Esophagus muscularis mucosa (tissue), 4 donors: ENCODE measurements around the gene TRIM3. TPM values are rescaled to one million over a fixed set of nuclear protein-coding genes. Genes with fewer than 3 reads are reported as not detected.

ENCODE experiments used
- DNase-seq: peaks from one replicate; pipeline ENCODE4 v3.0.0-alpha.2; 2017; ENCODE audit errors: extremely low spot score
- H3K27ac ChIP-seq, 4 donors: fragments of 200-600 bp; sonication (generic); replicated peaks in 1 of 4; 1 replicate in 3 of 4; 2 replicates in 1 of 4; pipeline ENCODE4 v1.5.1; 2016 to 2019; ENCODE audit warnings: mild to moderate bottlenecking in 1 of 4
- H3K27me3 ChIP-seq, 4 donors: fragments of 200-600 bp; sonication (generic); one replicate each; pipeline versions ENCODE4 v1.5.1 to v1.6.0; 2016 to 2019
- H3K36me3 ChIP-seq, 4 donors: fragments of 200-600 bp; sonication (generic); one replicate each; pipeline ENCODE4 v1.5.1; 2016 to 2019
- H3K4me1 ChIP-seq, 4 donors: fragments of 200-600 bp; sonication (generic); one replicate each; pipeline ENCODE4 v1.5.1; 2016 to 2019
- H3K4me3 ChIP-seq, 4 donors: fragments of 200-600 bp; sonication (generic); 1 replicate in 2 of 4; 2 replicates in 2 of 4; pipeline ENCODE4 v1.5.1; 2016 to 2019; ENCODE audit warnings: mild to moderate bottlenecking in 4 of 4, moderate library complexity in 1 of 4
- H3K9me3 ChIP-seq, 4 donors: fragments of 200-600 bp; sonication (generic); 1 replicate in 3 of 4; 2 replicates in 1 of 4; pipeline ENCODE4 v1.5.1; 2016 to 2019
- EP300 ChIP-seq: sonication (generic); formaldehyde crosslinking; IDR thresholded peaks from one replicate; pipeline ENCODE4 v1.6.1; 2017; ENCODE audit warnings: antibody characterized with exemption
- POLR2A ChIP-seq: fragments of 450-650 bp; IDR thresholded peaks from one replicate; pipeline ENCODE4 v1.6.1; 2017; ENCODE audit warnings: antibody characterized with exemption, moderate library complexity, mild to moderate bottlenecking, low read depth
- POLR2AphosphoS5 ChIP-seq, 2 donors: sonication (generic); formaldehyde crosslinking; IDR thresholded peaks; one replicate each; pipeline ENCODE4 v1.6.1; 2017; ENCODE audit warnings: antibody characterized with exemption in 2 of 2
- WGBS: methylation state at CpG from one replicate; pipeline ENCODE4 v1.1.5; 2018; 5-methylcytosine and 5-hydroxymethylcytosine counted together
- intact Hi-C: fragments of 100-400 bp; cut with DNase I; formaldehyde crosslinking; loops from one replicate; pipeline ENCODE4 v1.15.1; 2023
- total RNA-seq, 4 donors: library from RNA; depleted of rRNA; stranded (reverse); fragments of >200 nt; gene quantifications; one replicate each; pipeline versions ENCODE4 v1.1.0 to v1.2.1, GENCODE V29; 2016
- TF ChIP-seq, protein P1 (sequence below), 3 experiments: fragments of 200-600 bp in 2 of 3; fragments of 450-650 bp in 1 of 3; sonication (generic) in 2 of 3; IDR thresholded peaks; one replicate each; pipeline ENCODE4 v1.5.1; 2017 to 2019; ENCODE audit warnings: antibody characterized with exemption in 3 of 3, mild to moderate bottlenecking in 2 of 3, moderate library complexity in 1 of 3

Gene TRIM3
- total RNA-seq, 4 donors from 2014 or later, result 26.6 to 47.6 (median 35.3) TPM

- Histone ChIP-seq H3K27me3 (no peaks in the 10 kb centered on the region), H3K27ac (peak overlapping the region; percentile 47 to 72 (median 60)), H3K9me3 (no peaks in the 10 kb centered on the region), H3K36me3 (peaks cover 7 to 14% (median 9%) of the 10 kb centered on the region in 4 donors), H3K4me1 (peaks cover 8 to 46% (median 32%) of the 10 kb centered on the region in 4 donors), H3K4me3 (no peak overlapping the region)
- WGBS, result 100% methylated on average over 1 of the region's 1 CpG
- no peak for TF ChIP-seq EP300
- intact Hi-C loops, result no loop called here
- no peak for DNase-seq
Observed at GRCh38 chr11:6469599-6469998, 4.1 kb downstream of the TRIM3 start.

DNA sequence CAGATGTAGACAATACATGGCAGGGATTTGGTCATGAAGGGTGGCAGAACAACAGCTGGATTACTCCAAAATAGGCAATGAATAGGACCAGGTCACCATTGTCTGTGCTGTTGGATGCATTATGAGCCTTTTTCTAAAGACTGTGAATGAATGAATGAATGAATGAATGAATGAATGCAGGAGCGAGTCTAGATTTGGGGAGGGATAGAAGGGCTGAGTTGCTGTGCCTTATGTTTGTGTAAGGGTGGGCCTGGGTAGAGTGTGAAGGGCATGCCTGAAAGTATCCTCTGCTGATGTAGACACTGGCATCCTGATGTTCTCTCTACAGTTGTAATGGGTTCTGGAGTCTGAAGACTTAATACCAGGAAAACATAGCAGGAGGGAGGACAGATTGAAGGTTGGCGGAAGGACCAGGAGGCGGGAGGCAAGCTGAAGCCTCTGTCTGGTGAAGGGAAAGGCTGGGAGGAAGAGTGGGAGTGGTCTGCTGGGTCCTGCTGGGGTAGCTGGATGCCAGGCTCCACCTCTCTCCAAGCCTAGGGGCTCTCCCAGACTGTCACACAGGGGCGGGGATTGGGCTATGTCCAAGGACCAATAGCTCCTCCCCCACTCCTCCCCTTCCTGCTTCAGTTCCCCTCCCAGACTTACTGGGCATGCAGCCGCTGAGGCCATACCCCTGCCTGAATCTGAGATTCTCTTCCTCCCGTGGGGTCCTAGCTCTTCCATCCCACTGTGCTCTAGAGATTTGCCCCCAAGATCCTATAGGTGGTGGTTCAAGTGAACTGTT, 4.8 kb downstream of the TRIM3 start:
- Histone ChIP-seq H3K9me3 (no peaks in the 10 kb centered on the region), H3K36me3 (peaks cover 12 to 21% (median 16%) of the 10 kb centered on the region in 4 donors), H3K27me3 (no peaks in the 10 kb centered on the region), H3K4me3 (no peak overlapping the region), H3K4me1 (peaks cover 8 to 42% (median 28%) of the 10 kb centered on the region in 4 donors), H3K27ac (peak overlapping the region; percentile 47 to 72 (median 60))
- peak; percentile 96 for DNase-seq
- TF ChIP-seq EP300 (no peak), POLR2AphosphoS5 (IDR thresholded peaks at IDR 0.05) (peak; percentile 59 to 67), POLR2A (no peak)
- TF ChIP-seq, protein P1, sequence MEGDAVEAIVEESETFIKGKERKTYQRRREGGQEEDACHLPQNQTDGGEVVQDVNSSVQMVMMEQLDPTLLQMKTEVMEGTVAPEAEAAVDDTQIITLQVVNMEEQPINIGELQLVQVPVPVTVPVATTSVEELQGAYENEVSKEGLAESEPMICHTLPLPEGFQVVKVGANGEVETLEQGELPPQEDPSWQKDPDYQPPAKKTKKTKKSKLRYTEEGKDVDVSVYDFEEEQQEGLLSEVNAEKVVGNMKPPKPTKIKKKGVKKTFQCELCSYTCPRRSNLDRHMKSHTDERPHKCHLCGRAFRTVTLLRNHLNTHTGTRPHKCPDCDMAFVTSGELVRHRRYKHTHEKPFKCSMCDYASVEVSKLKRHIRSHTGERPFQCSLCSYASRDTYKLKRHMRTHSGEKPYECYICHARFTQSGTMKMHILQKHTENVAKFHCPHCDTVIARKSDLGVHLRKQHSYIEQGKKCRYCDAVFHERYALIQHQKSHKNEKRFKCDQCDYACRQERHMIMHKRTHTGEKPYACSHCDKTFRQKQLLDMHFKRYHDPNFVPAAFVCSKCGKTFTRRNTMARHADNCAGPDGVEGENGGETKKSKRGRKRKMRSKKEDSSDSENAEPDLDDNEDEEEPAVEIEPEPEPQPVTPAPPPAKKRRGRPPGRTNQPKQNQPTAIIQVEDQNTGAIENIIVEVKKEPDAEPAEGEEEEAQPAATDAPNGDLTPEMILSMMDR (IDR thresholded peaks at IDR 0.05), result no peak
- intact Hi-C loops, result no loop called here
- 27% methylated on average over 6 of the region's 6 CpGs for WGBS

GRCh38 chr11:6459099-6459450, 14.7 kb downstream of the TRIM3 start:
- DNase-seq, result no peak
- H3K4me1 ChIP-seq, result no peaks in the 10 kb centered on the region
- intact Hi-C loops, result no loop called here
- H3K27ac ChIP-seq, result no peak overlapping the region
- H3K27me3 ChIP-seq, result no peaks in the 10 kb centered on the region
- peaks cover 42 to 94% (median 72%) of the 10 kb centered on the region in 4 donors for H3K36me3 ChIP-seq
- WGBS, result 82% methylated on average over 1 of the region's 1 CpG
- no peak for TF ChIP-seq POLR2A
- TF ChIP-seq, protein P1 (IDR thresholded peaks at IDR 0.05), result no peak
- TF ChIP-seq POLR2AphosphoS5 (IDR thresholded peaks at IDR 0.05), result no peak
- no peak for TF ChIP-seq EP300
- H3K4me3 ChIP-seq, result no peak overlapping the region
- H3K9me3 ChIP-seq, result no peaks in the 10 kb centered on the region

DNA sequence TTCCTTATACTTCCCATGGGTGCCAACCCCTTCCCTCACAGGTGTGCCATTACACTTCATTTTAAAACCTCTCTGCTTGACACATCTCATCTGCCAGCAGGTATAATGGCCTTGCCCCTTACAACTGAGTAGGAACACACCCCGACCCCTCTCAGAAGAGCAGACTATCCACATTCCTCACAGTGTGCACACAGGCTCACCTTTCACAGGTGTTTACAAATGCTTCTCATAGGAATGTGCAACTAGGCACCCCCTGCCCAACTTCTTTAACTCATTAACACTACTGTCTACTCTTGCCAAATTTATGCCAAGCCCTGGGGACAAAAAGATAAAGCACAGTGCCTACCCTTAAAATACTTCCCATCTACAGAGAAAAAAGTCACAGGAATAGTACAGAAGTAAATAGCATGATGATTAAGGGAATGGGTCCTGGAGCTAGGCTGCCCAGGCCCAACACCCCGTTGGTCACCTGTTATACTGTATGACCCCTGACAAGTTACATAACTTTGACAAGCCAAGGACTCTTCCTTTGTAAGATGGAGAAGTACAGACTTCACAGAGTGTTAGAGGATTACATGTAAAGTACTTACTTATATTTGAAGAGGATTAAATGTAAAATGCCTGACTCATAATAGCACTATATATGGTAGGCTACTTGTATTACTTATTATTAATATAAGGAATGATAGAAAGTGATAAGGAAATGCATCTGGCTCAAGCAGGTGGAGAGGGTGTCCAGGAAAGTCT, 15.2 kb downstream of the TRIM3 start:
- intact Hi-C loops, result no loop called here
- Histone ChIP-seq H3K36me3 (peaks cover 40 to 94% (median 72%) of the 10 kb centered on the region in 4 donors), H3K27me3 (no peaks in the 10 kb centered on the region), H3K4me3 (no peak overlapping the region), H3K4me1 (no peaks in the 10 kb centered on the region), H3K9me3 (no peaks in the 10 kb centered on the region), H3K27ac (no peak overlapping the region)
- no peak for TF ChIP-seq POLR2AphosphoS5 (IDR thresholded peaks at IDR 0.05)
- TF ChIP-seq, protein P1 (IDR thresholded peaks at IDR 0.05), result no peak
- no peak for TF ChIP-seq POLR2A
- TF ChIP-seq EP300, result no peak
- DNase-seq, result no peak
- 96% methylated on average over 2 of the region's 2 CpGs for WGBS

- no peaks in the 10 kb centered on the region for H3K9me3 ChIP-seq
- peaks cover 44 to 97% (median 77%) of the 10 kb centered on the region in 4 donors for H3K36me3 ChIP-seq
- TF ChIP-seq EP300 (no peak), POLR2A (no peak), POLR2AphosphoS5 (IDR thresholded peaks at IDR 0.05) (no peak)
- TF ChIP-seq, protein P1 (IDR thresholded peaks at IDR 0.05), result no peak
Observed at GRCh38 chr11:6457581-6458320, 16.0 kb downstream of the TRIM3 start.

More at GRCh38 chr11:6457581-6458320, 16.0 kb downstream of the TRIM3 start:
- WGBS, result 91% methylated on average over 25 of the region's 26 CpGs
- Histone ChIP-seq H3K27me3 (no peaks in the 10 kb centered on the region), H3K4me1 (no peaks in the 10 kb centered on the region), H3K4me3 (no peak overlapping the region), H3K27ac (no peak overlapping the region)
- no peak for DNase-seq
- intact Hi-C loops, result no loop called here
